ENCODE data around the gene LDLRAP1.

GRCh38 chr1:25538191-25538767 lies 5.1 kb upstream of the LDLRAP1 start:
- TF ChIP-seq, protein P1, sequence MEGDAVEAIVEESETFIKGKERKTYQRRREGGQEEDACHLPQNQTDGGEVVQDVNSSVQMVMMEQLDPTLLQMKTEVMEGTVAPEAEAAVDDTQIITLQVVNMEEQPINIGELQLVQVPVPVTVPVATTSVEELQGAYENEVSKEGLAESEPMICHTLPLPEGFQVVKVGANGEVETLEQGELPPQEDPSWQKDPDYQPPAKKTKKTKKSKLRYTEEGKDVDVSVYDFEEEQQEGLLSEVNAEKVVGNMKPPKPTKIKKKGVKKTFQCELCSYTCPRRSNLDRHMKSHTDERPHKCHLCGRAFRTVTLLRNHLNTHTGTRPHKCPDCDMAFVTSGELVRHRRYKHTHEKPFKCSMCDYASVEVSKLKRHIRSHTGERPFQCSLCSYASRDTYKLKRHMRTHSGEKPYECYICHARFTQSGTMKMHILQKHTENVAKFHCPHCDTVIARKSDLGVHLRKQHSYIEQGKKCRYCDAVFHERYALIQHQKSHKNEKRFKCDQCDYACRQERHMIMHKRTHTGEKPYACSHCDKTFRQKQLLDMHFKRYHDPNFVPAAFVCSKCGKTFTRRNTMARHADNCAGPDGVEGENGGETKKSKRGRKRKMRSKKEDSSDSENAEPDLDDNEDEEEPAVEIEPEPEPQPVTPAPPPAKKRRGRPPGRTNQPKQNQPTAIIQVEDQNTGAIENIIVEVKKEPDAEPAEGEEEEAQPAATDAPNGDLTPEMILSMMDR (conservative IDR thresholded peaks at IDR 0.05; ENCODE audit: low read depth in 2 of 2) = no peak
- TF ChIP-seq EZH2 (IDR thresholded peaks at IDR 0.05; ENCODE audit: low read depth, unreplicated experiment) = no peak

Data from GM23338 (cell line).